T-helper 1 cell (primary cell): Measurements from ENCODE around the gene PGM5.
"Not testable (repeated sequence)": the region's sequence is repeated elsewhere in the genome, so short reads cannot be mapped to it uniquely, and the experiment has no call there.

Source experiments
- DNase-seq, 5 donors: peaks; one replicate each; pipeline ENCODE4 v3.0.0-alpha.2; 2012 to 2020
- total RNA-seq, 4 donors: gene quantifications; one replicate each; lab custom pipeline; 2026; lab: John Stamatoyannopoulos, UW

Gene PGM5
- total RNA-seq, result 0 reads per million in 4 donors

- DNase-seq, result not testable (repeated sequence)
Observed at GRCh38 chr9:68356380-68357118, at the start of gene PGM5. TSS of gene PGM5 (plus strand) at chr9:68356611. CDS start at chr9:68357128, 517 bp downstream.

- DNase-seq, result not testable (repeated sequence)
Observed at GRCh38 chr9:68307127-68307526, 49.3 kb upstream of the PGM5 start.

- not testable (repeated sequence) for DNase-seq
Observed at GRCh38 chr9:68307654-68308053, 48.8 kb upstream of the PGM5 start.

GRCh38 chr9:68311208-68311607 lies 45.2 kb upstream of the PGM5 start:
- DNase-seq, result not testable (repeated sequence)

- DNase-seq, result not testable (repeated sequence)
Observed at GRCh38 chr9:68318209-68318608, 38.2 kb upstream of the PGM5 start.

- DNase-seq, result not testable (repeated sequence)
Observed at GRCh38 chr9:68323749-68324148, 32.7 kb upstream of the PGM5 start.

- not testable (repeated sequence) for DNase-seq
Observed at GRCh38 chr9:68324518-68324917, 31.9 kb upstream of the PGM5 start.

GRCh38 chr9:68329106-68329505 lies 27.3 kb upstream of the PGM5 start:
- DNase-seq, result not testable (repeated sequence)

GRCh38 chr9:68330531-68331173 lies 25.8 kb upstream of the PGM5 start:
- not testable (repeated sequence) for DNase-seq

- not testable (repeated sequence) for DNase-seq
Observed at GRCh38 chr9:68332122-68332521, 24.3 kb upstream of the PGM5 start.

- not testable (repeated sequence) for DNase-seq
Observed at GRCh38 chr9:68335935-68336334, 20.5 kb upstream of the PGM5 start.

- not testable (repeated sequence) for DNase-seq
Observed at GRCh38 chr9:68336639-68337339, 19.6 kb upstream of the PGM5 start.

- not testable (repeated sequence) for DNase-seq
Observed at GRCh38 chr9:68338000-68338399, 18.4 kb upstream of the PGM5 start.

- DNase-seq, result not testable (repeated sequence)
Observed at GRCh38 chr9:68342265-68343025, 14.0 kb upstream of the PGM5 start.

- not testable (repeated sequence) for DNase-seq
Observed at GRCh38 chr9:68343242-68343641, 13.2 kb upstream of the PGM5 start.

GRCh38 chr9:68343992-68344391 lies 12.4 kb upstream of the PGM5 start:
- not testable (repeated sequence) for DNase-seq

GRCh38 chr9:68351689-68352088 lies 4.7 kb upstream of the PGM5 start:
- not testable (repeated sequence) for DNase-seq

- not testable (repeated sequence) for DNase-seq
Observed at GRCh38 chr9:68355993-68356379, 425 bp upstream of the PGM5 start.

- DNase-seq, result not testable (repeated sequence)
Observed at GRCh38 chr9:68357119-68357714, 806 bp downstream of the PGM5 start.

GRCh38 chr9:68366933-68367547 lies 10.6 kb downstream of the PGM5 start:
- peak in 1 of 5 donors; percentile 14 for DNase-seq

- not testable (repeated sequence) for DNase-seq
Observed at GRCh38 chr9:68375789-68376188, 19.4 kb downstream of the PGM5 start.

- DNase-seq, result not testable (repeated sequence)
Observed at GRCh38 chr9:68377723-68378122, 21.3 kb downstream of the PGM5 start.
